ENCODE results near the gene NALF2.

NALF2 gene

DNA sequence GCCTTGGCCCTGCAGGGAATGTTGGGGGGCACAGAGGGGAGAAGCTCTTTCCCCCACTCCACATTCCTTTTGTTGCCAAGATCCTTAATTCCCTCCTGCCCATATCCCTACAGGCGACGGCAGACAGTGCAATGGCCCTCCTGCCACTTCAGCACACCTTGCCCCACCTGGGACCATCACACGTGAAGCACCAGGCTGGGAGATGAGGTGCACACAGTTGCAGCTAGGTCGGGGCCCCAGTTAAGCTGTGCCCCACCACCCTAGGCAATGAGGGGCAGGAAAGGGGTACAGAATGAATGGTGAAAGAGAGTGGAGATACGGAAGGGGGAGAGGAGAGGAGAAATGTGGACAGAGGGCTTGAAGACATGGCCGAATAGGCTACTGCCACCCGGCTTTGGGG is 26.2 kb downstream of the NALF2 start:
- no peak for DNase-seq (ENCODE audit: low read depth)
- TF ChIP-seq, protein P1, sequence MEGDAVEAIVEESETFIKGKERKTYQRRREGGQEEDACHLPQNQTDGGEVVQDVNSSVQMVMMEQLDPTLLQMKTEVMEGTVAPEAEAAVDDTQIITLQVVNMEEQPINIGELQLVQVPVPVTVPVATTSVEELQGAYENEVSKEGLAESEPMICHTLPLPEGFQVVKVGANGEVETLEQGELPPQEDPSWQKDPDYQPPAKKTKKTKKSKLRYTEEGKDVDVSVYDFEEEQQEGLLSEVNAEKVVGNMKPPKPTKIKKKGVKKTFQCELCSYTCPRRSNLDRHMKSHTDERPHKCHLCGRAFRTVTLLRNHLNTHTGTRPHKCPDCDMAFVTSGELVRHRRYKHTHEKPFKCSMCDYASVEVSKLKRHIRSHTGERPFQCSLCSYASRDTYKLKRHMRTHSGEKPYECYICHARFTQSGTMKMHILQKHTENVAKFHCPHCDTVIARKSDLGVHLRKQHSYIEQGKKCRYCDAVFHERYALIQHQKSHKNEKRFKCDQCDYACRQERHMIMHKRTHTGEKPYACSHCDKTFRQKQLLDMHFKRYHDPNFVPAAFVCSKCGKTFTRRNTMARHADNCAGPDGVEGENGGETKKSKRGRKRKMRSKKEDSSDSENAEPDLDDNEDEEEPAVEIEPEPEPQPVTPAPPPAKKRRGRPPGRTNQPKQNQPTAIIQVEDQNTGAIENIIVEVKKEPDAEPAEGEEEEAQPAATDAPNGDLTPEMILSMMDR (conservative IDR thresholded peaks at IDR 0.05; ENCODE audit: low read depth, low read length) = no peak
- no peak overlapping the region for H3K4me3 ChIP-seq (ENCODE audit: low read length)

DNA sequence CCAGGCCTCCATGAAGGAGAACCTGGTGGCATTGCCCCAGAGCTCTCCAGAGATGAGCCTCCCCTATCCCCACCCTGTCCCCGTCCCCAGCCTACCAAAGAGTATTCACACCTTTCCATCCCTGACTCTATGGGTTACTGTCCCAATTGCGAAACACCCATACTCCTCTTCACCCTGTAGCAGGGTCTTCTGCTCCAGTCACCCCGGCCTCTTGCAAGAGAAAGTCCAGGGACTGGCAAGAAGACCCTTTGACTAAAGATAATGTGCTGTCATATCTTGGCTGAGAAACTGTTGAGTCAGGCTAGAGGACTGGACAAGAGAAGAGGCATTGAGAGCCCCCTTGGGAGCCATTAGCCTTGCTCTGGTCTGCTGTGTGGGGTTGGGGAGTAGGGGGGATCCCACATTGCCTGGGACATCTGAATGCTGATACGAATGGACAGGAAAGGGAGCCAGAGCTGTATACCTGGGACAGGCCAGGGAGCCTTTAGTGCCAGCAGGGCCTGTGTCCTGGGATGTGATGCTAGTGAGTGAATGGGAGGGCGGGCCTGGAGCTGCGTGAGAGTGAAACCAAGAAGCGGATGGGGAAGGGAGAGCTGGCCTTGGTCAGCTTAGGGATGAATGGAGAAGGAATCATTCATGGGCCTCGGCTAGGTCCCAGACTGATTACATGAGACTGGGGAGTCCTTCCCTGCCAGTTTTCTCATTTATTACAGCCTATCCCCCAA is 27.1 kb downstream of the NALF2 start:
- TF ChIP-seq, protein P1 (conservative IDR thresholded peaks at IDR 0.05; ENCODE audit: low read depth, low read length) = no peak
- no peak overlapping the region for H3K4me3 ChIP-seq (ENCODE audit: low read length)
- DNase-seq (ENCODE audit: low read depth) = no peak

DNA sequence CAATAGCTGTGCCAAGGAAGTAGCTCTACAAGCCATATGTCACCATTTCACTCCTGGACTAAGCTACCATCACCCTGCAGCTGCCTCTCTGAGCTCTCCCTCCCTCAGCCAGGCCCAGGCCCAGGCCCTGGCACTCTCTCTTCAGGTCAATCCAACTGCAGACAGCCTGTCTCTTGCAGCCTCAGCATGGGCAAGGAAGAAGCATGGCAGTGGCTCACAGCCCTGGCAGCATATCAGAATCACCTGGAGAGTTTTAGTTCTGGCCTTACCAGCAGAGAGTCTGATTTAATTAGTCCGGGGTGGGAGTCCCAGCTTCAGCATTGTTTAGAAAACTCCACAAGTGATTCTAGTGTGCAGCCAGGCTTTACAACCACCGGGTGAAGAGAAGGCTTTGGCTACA is 31.5 kb downstream of the NALF2 start:
- H3K4me3 ChIP-seq (ENCODE audit: low read length) = no peak overlapping the region
- DNase-seq (ENCODE audit: low read depth) = no peak
- TF ChIP-seq, protein P1 (conservative IDR thresholded peaks at IDR 0.05; ENCODE audit: low read depth, low read length) = no peak

DNA sequence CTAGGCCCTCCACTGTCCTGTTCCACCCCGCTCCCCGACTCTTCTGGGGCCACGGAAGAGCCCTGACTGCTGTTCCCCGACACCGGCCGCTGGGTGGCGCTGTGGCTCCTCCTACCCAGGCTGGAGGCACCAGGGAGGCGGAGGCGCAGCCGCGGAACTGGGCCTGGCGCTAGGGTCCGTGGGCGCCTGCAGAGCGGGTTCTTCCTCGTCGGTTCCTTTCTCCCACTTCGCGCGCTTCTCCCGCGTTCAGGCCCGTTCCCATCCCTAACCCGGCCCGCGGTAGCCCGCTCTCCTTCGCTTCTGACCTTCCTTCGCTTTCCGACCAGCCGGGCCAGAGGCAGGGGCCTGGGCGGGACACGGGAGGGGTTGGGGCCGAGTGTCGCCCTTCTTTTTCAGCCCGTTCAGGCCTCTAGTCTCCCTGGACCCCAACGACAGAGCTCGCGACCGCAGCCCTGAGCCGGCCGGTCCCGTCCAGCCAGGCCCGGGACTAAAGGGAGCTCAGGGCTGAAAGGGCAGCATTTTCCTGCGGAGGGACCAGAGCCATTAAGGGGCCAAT is 34.3 kb downstream of the NALF2 start:
- no peak for DNase-seq (ENCODE audit: low read depth)
- H3K4me3 ChIP-seq (ENCODE audit: low read length) = peak overlapping the region; percentile 40
- TF ChIP-seq, protein P1 (conservative IDR thresholded peaks at IDR 0.05; ENCODE audit: low read depth, low read length) = peak; percentile 73

DNA sequence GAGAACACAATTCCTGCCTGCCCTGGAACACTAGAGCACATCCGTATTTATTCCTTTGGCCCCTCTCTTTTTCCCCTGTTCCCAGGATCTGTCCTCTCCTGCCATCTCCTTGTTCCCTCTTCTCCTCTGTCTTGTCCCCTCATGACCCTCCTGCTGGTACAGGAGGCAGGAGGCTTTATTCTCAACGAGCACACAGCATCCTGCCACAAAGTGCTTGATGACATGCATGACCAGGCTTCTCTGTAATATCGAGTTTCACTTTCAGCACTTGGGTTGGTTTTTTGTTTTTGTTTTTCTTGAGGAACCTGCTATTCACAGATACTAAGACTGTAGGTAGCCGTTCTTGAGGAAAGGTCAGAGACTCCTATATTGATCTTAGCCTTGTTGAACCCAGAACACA is 35.3 kb downstream of the NALF2 start:
- no peak overlapping the region for H3K4me3 ChIP-seq (ENCODE audit: low read length)
- DNase-seq (ENCODE audit: low read depth) = no peak
- TF ChIP-seq, protein P1 (conservative IDR thresholded peaks at IDR 0.05; ENCODE audit: low read depth, low read length) = no peak

DNA sequence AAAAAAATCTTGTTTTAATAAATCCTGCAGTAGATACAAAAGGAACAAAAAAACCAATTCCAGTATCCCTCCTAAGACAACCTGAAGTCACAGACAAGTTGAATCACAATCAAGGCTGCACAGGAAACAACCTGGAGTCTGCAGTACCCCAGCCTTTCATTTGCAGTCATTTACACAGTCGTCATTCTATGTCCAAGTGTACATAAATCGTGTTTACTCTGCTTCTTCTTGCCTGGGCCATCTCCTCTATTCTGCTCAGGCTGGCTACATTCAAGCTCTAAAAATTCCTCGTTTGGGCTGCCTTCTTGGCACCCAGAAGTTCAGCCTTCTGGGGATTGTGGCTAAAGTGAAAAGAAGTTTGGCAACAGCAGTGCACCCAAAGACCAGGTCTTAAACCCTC is 37.8 kb downstream of the NALF2 start:
- TF ChIP-seq, protein P1 (conservative IDR thresholded peaks at IDR 0.05; ENCODE audit: low read depth, low read length) = no peak
- DNase-seq (ENCODE audit: low read depth) = no peak
- no peak overlapping the region for H3K4me3 ChIP-seq (ENCODE audit: low read length)

DNA sequence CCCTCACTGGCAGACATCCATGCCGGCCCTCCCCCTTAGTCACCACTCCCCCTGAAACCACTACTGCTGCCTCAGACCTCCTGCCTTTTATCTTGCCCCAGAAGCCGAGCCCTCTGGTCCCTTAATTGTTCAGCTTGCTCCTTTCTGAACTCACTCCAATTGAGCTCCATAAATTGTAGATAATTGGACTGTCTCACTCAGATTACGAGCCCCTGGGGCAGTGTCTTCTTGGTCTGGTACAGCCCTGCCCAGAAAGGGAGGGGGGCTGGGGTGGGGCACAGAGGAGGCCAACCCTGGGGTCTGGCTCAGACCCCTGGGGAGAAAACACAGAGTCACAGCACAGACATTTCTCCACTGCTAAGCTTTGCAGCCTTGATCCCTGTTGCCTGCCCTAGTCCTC is 39.4 kb downstream of the NALF2 start:
- TF ChIP-seq, protein P1 (conservative IDR thresholded peaks at IDR 0.05; ENCODE audit: low read depth, low read length) = no peak
- no peak for DNase-seq (ENCODE audit: low read depth)
- H3K4me3 ChIP-seq (ENCODE audit: low read length) = no peak overlapping the region

Measured in retinal pigment epithelial cell (primary cell).